ENCODE results near the gene RAB10.

The RAB10 gene

GRCh38 chr2:26184555-26185303, 150.8 kb downstream of the RAB10 start:
- FAIRE-seq, result no peak

- FAIRE-seq, result no peak
Observed at GRCh38 chr2:26185304-26185928, 151.5 kb downstream of the RAB10 start.

- FAIRE-seq, result no peak
Observed at GRCh38 chr2:26185954-26186770, 152.3 kb downstream of the RAB10 start.
